Suppressor macrophage (primary cell): ENCODE results near the gene ARFGEF3.

Experiments
- DNase-seq, 4 experiments: peaks; one replicate each; pipeline ENCODE4 v3.0.0-alpha.2; 2020 to 2022

Gene ARFGEF3

DNA sequence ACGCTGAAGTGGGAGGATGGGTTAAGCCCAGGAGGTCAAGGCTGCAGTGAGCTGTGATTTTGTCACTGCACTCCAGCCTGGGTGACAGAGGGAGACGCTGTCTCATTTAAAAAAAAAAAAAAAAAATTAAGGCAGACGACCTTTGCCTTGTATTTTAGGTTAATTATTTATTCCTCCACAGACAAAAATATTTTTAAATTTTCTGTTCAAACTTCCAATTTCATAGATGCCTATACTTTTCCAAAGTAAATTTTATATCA lies 209.6 kb downstream of the ARFGEF3 start:
- DNase-seq, result no peak

DNA sequence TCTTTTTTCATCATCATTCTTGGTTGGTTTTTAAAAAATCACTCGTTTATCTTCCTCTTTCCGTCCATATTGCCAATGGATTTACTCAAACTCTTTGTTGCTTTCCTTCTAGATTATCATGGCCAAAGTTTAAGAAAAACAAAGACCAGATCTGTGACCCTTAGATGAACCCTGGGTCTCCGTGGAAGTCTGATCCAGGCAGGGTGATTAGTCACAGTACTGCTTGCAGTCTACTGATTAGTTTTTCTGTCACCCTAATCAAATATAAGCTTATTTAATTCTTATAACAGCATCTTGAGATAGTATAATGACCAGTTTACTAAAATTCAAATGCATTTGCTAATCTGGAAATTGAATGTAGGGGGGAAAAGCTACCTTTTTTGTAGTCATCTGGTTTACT lies 210.0 kb downstream of the ARFGEF3 start:
- DNase-seq, result no peak

DNA sequence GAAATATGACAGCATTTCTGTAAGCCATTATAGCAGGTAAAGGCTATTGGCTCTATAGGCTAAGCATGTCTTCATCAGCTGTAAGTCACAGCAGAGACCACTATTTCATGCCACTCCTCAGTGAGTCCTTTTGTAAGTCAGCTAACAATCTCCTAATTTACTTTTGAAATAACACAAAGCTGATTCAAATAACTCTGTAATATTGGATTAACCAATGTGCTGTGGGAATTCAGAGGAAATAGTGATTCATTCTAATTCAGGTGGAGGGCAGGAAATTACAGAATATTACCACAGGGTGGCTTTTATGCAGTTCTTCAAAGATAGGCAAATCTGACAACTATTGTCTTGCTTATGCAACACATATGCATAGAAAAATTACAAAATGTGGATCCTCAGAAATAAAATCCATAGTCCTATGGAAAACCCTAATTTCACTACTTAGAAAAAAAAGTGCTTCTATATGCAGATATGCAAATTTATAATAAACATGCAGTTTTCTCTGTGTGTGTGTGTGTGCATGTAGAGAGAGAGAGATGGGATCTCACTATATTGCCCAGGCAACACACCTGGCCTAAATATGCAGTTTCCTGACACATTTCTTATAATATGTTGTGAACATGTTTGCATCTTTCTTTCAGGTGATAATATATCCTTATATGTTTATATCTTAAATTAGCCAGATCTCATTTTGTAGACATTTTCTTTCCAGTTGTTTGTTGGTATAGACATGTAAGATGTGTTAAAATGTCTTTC lies 211.1 kb downstream of the ARFGEF3 start:
- peak in 1 of 4 experiments; percentile 2 for DNase-seq

DNA sequence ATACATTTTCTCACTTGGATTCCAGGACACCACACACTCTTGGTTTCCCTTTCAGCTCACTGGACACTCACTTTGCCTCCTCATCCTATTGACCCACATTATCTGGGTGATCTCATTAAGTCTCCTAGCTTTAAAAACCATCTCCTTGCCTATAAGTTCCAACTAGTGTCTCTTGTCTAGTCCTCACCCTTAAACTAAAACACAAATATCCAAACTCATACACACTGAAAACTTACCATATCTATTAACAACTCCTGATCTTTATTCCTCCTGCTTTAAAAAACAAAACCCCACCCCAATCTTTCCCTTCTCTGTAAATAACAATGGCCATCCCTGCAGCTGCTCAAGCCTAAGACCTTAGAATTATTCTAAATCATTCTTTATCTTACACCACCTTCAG lies 212.5 kb downstream of the ARFGEF3 start:
- no peak for DNase-seq

DNA sequence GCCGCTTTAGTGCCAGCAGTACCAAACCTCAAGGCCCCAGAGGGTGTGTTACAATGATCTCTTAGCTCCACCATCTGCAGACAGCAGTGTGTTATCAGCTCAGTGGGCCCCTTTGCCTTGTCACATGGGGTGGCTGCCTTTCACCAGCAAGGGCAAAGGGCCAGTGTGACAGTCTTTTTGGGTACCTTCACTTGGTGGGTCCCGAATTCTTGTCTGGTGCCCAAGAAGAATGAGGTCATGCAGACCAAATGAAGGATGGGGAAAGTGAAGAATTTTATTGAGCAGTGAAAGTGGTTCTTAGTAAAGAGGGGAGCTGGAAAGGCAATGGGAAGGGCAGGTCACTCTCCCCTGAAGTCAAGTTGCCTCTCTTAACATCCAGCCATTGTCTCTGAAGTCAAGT lies 213.1 kb downstream of the ARFGEF3 start:
- no peak for DNase-seq

DNA sequence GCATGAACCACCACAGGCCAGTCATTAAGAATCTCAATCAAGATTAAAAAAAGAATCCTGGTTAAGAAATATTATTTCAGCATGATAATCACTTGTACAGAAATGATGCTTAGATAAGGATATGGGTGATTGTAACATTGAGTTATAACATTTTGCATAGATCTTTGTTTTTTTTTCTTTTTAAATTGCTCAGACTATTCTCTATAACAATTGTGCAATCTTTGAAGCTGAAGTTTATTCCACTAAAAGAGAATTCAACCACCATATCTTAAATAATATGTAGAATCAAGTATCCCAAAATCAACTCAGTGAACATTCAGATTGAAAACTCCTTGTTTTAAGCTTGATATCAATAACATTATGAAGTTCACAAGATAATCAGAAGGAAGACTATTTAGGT lies 215.3 kb downstream of the ARFGEF3 start:
- no peak for DNase-seq

DNA sequence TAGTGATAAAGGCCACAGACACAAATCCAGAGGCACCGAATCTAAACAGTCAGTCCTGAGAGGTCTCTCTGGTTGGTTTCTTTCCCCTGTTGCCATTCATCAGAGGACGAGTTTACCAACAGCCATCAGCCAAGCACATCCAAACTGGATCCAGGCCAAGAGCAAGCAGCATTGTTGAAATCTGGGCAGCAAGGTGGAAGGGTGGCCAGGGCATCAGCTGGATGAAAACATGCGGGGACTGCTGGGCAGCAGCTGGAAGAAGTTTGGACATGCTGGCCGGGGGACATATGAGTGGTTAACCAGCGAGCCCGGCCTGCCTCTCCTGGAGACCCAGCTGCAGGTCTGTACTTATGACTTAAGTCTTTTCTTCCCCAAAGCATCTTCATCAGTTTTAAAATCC lies 216.1 kb downstream of the ARFGEF3 start, which contains the start of gene SMIM28:
Gene SMIM28 (plus strand): TSS at position 62 of the 400 bp plus-strand sequence. CDS start 168 bp downstream, at position 230.
- no peak for DNase-seq

DNA sequence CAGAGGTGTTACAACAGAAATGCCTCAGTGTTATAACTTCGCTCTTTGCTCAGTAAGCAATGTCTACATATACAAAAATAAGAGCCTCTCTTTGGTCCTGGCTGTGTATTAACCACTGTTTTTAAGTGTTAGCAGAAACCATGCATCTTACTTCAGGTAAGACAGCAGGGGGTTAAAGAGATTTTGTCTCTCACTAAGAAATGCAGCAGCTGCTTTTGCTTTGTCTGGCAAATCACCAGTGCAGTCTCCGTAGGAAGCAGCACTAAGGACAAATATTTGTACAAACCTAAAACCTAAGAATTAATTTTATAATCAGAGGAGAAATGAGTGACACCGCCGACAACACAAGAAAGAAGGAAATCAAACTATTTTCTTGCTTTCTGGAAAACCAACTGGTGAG lies 216.7 kb downstream of the ARFGEF3 start:
- DNase-seq, result no peak

DNA sequence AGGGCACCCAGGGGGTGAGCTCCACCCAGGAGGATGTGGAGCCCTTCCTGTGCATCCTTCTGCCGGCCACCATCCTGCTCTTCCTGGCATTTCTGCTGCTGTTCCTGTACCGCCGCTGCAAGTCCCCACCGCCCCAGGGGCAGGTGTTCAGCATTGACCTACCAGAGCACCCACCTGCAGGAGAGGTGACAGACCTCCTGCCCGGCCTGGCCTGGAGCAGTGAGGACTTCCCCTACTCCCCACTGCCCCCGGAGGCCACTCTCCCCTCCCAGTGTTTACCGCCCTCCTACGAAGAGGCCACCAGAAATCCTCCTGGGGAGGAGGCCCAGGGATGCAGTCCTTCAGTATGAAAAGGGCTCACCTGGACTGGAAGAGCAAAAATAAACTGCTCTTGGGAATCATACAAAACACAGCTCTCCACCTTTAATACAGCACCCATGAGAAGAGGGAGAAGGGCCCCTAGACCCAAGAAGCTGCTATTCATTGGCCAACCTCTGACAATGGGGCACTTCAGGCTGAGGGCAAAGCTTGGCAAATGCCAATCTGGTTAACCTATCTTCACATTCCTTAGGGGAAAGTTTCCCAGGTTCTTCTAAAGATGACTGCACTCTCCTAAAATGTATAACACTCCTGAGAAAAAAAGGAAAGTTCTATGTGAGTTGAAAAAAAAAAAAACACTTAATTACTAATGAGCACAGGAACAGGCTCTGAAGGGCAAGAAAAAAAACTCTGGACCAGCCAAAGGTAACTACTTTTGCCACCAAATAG lies 220.9 kb downstream of the ARFGEF3 start:
- no peak for DNase-seq

DNA sequence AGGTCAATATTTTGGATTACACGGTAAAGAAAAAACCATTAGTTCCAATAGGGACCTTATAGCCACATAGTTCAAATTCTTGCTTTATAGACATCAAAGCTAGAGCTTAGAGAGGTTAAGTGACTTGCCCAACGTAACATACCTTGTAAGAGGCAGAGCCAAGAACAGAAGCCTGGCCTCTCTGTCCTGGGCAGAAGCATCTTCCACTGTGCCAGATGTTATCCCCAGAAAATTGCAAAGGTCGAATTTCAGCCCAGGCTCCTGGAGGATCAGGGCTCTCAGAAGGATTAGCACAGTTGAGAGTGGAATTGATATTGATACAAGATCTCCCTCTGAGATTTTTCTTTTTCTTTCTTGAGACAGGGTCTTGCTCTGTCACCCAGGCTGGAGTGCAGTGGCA lies 222.0 kb downstream of the ARFGEF3 start:
- DNase-seq, result no peak

DNA sequence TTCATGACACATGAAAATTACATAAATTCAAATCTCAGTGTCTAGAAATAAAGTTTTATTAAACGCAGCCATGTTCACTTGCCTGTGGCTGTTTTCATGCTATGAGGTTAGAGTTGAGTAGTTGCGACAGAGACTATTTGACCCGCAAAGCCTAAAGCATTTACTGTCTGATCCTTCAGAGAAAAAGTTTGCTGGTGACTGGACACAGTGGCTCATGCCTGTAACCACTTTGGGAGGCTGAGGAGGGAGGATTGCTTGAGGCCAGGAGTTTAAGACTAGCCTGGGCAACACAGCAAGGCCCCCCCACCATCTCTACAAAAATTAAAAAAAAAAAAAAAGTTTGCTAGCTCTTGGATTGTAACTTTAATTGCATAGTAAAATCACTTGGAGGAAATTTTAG lies 225.2 kb downstream of the ARFGEF3 start:
- DNase-seq, result no peak

DNA sequence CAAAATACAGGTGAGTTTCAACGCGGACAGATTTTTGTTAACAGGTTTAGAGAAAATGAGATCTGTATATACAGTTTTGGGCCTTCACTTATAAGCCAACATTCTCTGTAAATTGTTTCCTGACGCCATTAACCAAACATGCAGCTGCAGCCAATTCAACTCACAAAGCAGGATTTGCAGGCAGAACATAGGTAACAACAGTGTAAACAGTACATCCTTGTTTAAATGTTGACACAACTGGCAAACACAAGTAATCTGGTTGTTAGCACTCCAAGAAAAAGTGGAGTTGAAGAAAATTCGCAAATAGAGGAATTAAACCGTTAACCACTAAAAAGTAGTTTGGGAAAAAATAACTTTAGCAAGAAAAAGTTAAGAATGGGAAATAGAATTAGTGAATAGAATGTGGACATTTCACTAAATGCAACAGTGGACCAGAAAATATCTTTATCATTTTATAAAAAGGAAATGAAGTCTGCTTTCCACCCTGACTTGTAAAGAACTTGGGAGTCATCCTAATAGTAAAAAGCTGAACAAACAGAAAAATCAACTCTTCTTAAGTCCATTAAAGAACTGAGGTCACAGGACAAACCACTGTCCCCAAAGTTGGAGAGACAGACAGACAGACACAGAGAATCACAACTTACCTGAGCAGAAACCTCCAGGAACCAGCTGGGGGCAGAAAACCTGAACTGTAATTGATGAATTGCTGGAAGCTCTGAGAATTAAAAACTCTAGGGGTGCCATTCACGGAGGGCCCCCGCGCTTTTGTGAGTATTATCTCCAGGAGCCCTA lies 226.0 kb downstream of the ARFGEF3 start:
- no peak for DNase-seq

DNA sequence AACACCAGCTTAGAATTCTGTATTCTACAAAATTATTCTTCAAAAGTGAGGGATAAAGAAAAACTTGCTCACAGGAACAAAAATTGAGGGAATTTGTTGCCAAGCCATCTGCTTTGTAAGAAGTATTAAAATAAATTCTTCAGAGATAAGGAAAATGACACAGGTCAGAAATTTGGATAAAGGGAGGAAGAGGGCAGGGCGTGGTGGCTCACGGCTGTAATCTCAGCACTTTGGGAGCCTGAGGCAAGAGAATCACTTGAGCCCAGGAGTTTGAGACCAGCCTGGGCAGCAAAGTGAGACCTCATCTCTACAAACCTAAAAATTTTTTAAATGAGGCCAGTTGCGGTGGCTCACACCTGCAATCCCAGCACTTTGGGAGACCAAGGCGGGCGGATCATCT lies 227.8 kb downstream of the ARFGEF3 start:
- DNase-seq, result no peak
